ENCODE data around the gene RAP1A. TPM values are rescaled to one million over a fixed set of nuclear protein-coding genes. Genes with fewer than 3 reads are reported as not detected.
A peak's percentile ranks its signal among the peaks of the same experiment; 100 is the strongest.

RAP1A gene
- total RNA-seq, 1 experiment from 2014 or later: 50.9 TPM

- Histone ChIP-seq H3K27me3 (replicated peaks; ENCODE audit: insufficient read depth, low read depth, low read length, poor library complexity) (peaks cover 6% of the 10 kb centered on the region), H3K9me3 (ENCODE audit: low read depth, low read length, poor library complexity, severe bottlenecking) (no peaks in the 10 kb centered on the region), H3K27ac (ENCODE audit: low read depth, low read length, poor library complexity, severe bottlenecking) (no peak overlapping the region), H3K36me3 (ENCODE audit: insufficient read depth, low read length, poor library complexity, severe bottlenecking) (no peaks in the 10 kb centered on the region), H3K4me1 (ENCODE audit: insufficient read depth, low read length, poor library complexity, severe bottlenecking) (no peaks in the 10 kb centered on the region), H3K4me3 (ENCODE audit: low read depth, low read length, poor library complexity, severe bottlenecking) (no peak overlapping the region)
- TF ChIP-seq EZH2 (IDR thresholded peaks at IDR 0.05; ENCODE audit: borderline replicate concordance, low read depth, low read length, poor library complexity, severe bottlenecking): no peak
- TF ChIP-seq CTCF (conservative IDR thresholded peaks at IDR 0.05; ENCODE audit: low read depth, low read length): no peak
- ChIA-PET CTCF (interaction anchor here (0.6 to 1.8 kb wide), 5 partner anchors 8 to 297 kb away, joined by 3 to 18 read pairs (median 7); partner anchors contain the start of genes ATP5PB, INKA2 and WDR77), POLR2A (ENCODE audit: low non-redundant PET) (no interaction called here)
- no TSS peak for BruUV-seq (replicated peaks)
- intact Hi-C loops (cut with micrococcal nuclease; ENCODE audit: unreplicated experiment): loop anchor here (2.0 kb wide), 1 partner anchor 32 kb away; no protein-coding TSS in a partner anchor
- no peak for DNase-seq (ENCODE audit: low spot score)
These were observed 127.0 kb downstream of the RAP1A start for GRCh38 chr1:111746614-111746999.

DNA sequence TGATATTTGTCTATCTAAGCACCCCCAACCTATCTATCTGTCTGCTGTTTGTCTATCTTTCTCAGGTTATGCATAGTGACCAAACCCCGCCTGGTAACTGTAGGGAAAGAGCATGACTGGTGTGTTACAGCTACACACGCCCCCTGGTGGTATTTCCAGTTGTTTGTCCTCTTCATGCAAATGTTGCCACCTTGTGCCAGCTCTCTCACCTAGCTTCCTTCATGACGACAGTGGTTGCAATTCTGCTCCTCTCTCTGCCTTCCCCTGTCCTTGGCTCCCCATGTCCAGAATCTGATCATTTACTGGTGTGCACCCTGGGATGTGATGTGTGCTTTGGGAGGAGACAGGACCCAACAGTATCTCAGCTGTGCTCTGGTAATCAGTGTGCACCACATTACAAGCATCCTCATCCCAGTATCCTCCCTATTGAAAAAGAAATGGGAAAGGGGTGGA lies 127.7 kb downstream of the RAP1A start:
- no peaks in the 10 kb centered on the region for H3K36me3 ChIP-seq (ENCODE audit: insufficient read depth, low read length, poor library complexity, severe bottlenecking)
- H3K27ac ChIP-seq (ENCODE audit: low read depth, low read length, poor library complexity, severe bottlenecking): no peak overlapping the region
- H3K9me3 ChIP-seq (ENCODE audit: low read depth, low read length, poor library complexity, severe bottlenecking): no peaks in the 10 kb centered on the region
- CTCF ChIA-PET: interaction anchor here (0.9 to 1.8 kb wide), 5 partner anchors 9 to 239 kb away, joined by 3 to 18 read pairs (median 7); partner anchors contain the start of gene INKA2
- BruUV-seq (replicated peaks): no TSS peak
- intact Hi-C loops (cut with micrococcal nuclease; ENCODE audit: unreplicated experiment): loop anchor here (1.0 to 2.0 kb wide), 2 partner anchors 33 to 239 kb away; no protein-coding TSS in a partner anchor
- no peaks in the 10 kb centered on the region for H3K4me1 ChIP-seq (ENCODE audit: insufficient read depth, low read length, poor library complexity, severe bottlenecking)
- peaks cover 6% of the 10 kb centered on the region for H3K27me3 ChIP-seq (replicated peaks; ENCODE audit: insufficient read depth, low read depth, low read length, poor library complexity)
- peak; percentile 85 for DNase-seq (ENCODE audit: low spot score)
- POLR2A ChIA-PET (ENCODE audit: low non-redundant PET): no interaction called here
- TF ChIP-seq EZH2 (IDR thresholded peaks at IDR 0.05; ENCODE audit: borderline replicate concordance, low read depth, low read length, poor library complexity, severe bottlenecking): no peak
- TF ChIP-seq CTCF (conservative IDR thresholded peaks at IDR 0.05; ENCODE audit: low read depth, low read length): peak; percentile 77
- H3K4me3 ChIP-seq (ENCODE audit: low read depth, low read length, poor library complexity, severe bottlenecking): no peak overlapping the region

GRCh38 chr1:111747947-111748346 lies 128.4 kb downstream of the RAP1A start:
- Histone ChIP-seq H3K4me3 (ENCODE audit: low read depth, low read length, poor library complexity, severe bottlenecking) (no peak overlapping the region), H3K27ac (ENCODE audit: low read depth, low read length, poor library complexity, severe bottlenecking) (no peak overlapping the region), H3K27me3 (replicated peaks; ENCODE audit: insufficient read depth, low read depth, low read length, poor library complexity) (peaks cover 6% of the 10 kb centered on the region), H3K9me3 (ENCODE audit: low read depth, low read length, poor library complexity, severe bottlenecking) (no peaks in the 10 kb centered on the region), H3K4me1 (ENCODE audit: insufficient read depth, low read length, poor library complexity, severe bottlenecking) (no peaks in the 10 kb centered on the region), H3K36me3 (ENCODE audit: insufficient read depth, low read length, poor library complexity, severe bottlenecking) (no peaks in the 10 kb centered on the region)
- no peak for TF ChIP-seq EZH2 (IDR thresholded peaks at IDR 0.05; ENCODE audit: borderline replicate concordance, low read depth, low read length, poor library complexity, severe bottlenecking)
- TF ChIP-seq CTCF (conservative IDR thresholded peaks at IDR 0.05; ENCODE audit: low read depth, low read length): no peak
- no peak for DNase-seq (ENCODE audit: low spot score)
- ChIA-PET CTCF (interaction anchor here (1.0 to 1.8 kb wide), 4 partner anchors 9 to 240 kb away, joined by 3 to 18 read pairs (median 8); partner anchors contain the start of gene INKA2), POLR2A (ENCODE audit: low non-redundant PET) (no interaction called here)
- intact Hi-C loops (cut with micrococcal nuclease; ENCODE audit: unreplicated experiment): loop anchor here (1.0 to 2.0 kb wide), 2 partner anchors 33 to 240 kb away; no protein-coding TSS in a partner anchor
- BruUV-seq (replicated peaks): no TSS peak

All from A673 (cell line).